ENCODE results near the gene ZBED2.
"Not testable (repeated sequence)": the region's sequence is repeated elsewhere in the genome, so short reads cannot be mapped to it uniquely, and the experiment has no call there.

The ZBED2 gene

GRCh38 chr3:111570404-111571030, 24.6 kb downstream of the ZBED2 start:
- DNase-seq = no peak

GRCh38 chr3:111568911-111569310, 26.2 kb downstream of the ZBED2 start:
- no peak for DNase-seq

GRCh38 chr3:111568355-111568754, 26.8 kb downstream of the ZBED2 start:
- DNase-seq = no peak

- DNase-seq = no peak
These were observed 28.3 kb downstream of the ZBED2 start for GRCh38 chr3:111566844-111567243.

GRCh38 chr3:111561902-111562301, 33.2 kb downstream of the ZBED2 start:
- not testable (repeated sequence) for DNase-seq

- DNase-seq = no peak
These were observed 46.4 kb downstream of the ZBED2 start for GRCh38 chr3:111548756-111549155.

GRCh38 chr3:111548092-111548491, 47.1 kb downstream of the ZBED2 start:
- no peak for DNase-seq

GRCh38 chr3:111547631-111548030, 47.5 kb downstream of the ZBED2 start:
- no peak for DNase-seq

- DNase-seq = no peak
These were observed 49.8 kb downstream of the ZBED2 start for GRCh38 chr3:111545349-111545748.

Measured in kidney glomerular epithelial cell (primary cell).